Body of pancreas (tissue), 4 donors: Measurements from ENCODE around the gene IMPDH1. TPM values are rescaled to one million over a fixed set of nuclear protein-coding genes. Genes with fewer than 3 reads are reported as not detected.

ENCODE experiments used
- ATAC-seq: fragments of 150-250 bp; one replicate; pipeline ENCODE4 v1.9.1; 2016
- DNase-seq, 4 donors: peaks; one replicate each; pipeline ENCODE4 v3.0.0-alpha.2; 2019
- H3K27ac ChIP-seq, 4 donors: fragments of 200-600 bp; sonication (generic); 1 replicate in 3 of 4; 2 replicates in 1 of 4; pipeline versions ENCODE4 v1.5.1 to v1.6.1; 2016 to 2019; ENCODE audit warnings: mild to moderate bottlenecking in 1 of 4, mixed read lengths in 1 of 4, moderate library complexity in 1 of 4
- H3K27me3 ChIP-seq, 2 donors: fragments of 200-600 bp; sonication (generic); one replicate each; pipeline ENCODE4 v1.6.0; 2016; ENCODE audit warnings: mild to moderate bottlenecking in 1 of 2
- H3K36me3 ChIP-seq, 2 donors: fragments of 200-600 bp; sonication (generic); replicated peaks in 1 of 2; 2 replicates each; pipeline ENCODE4 v1.5.1; 2016; ENCODE audit warnings: low read depth in 2 of 2; ENCODE audit not compliant: insufficient read depth in 1 of 2
- H3K4me1 ChIP-seq: fragments of 200-600 bp; sonication (generic); one replicate; pipeline ENCODE4 v1.6.0; 2016
- H3K4me3 ChIP-seq, 2 donors: fragments of 200-600 bp; sonication (generic); 1 replicate in 1 of 2; 2 replicates in 1 of 2; pipeline ENCODE4 v1.5.1; 2016 to 2019
- H3K9me3 ChIP-seq, 3 donors: fragments of 200-600 bp; sonication (generic); 1 replicate in 2 of 3; 2 replicates in 1 of 3; pipeline ENCODE4 v1.5.1; 2016
- POLR2A ChIP-seq, 3 donors: fragments of 450-650 bp; IDR thresholded peaks; one replicate each; pipeline ENCODE4 v1.6.1; 2016; ENCODE audit warnings: antibody characterized with exemption in 3 of 3, mild to moderate bottlenecking in 2 of 3
- WGBS, 2 donors: methylation state at CpG; one replicate each; pipeline ENCODE4 v1.1.5; 2017; 5-methylcytosine and 5-hydroxymethylcytosine counted together
- intact Hi-C: fragments of 100-400 bp; cut with DNase I; formaldehyde crosslinking; loops from one replicate; pipeline ENCODE4 v1.15.1; 2023
- total RNA-seq, 2 donors: library from RNA; depleted of rRNA; stranded (reverse); fragments of >200 nt; gene quantifications; one replicate each; pipeline ENCODE4 v1.1.0, GENCODE V29; 2016
- TF ChIP-seq, protein P1 (sequence below), 7 experiments: fragments of 450-650 bp in 4 of 7; fragments of 200-600 bp in 3 of 7; sonication (generic) in 3 of 7; IDR thresholded peaks; one replicate each; pipeline ENCODE4 v1.5.1; 2016 to 2019; ENCODE audit warnings: antibody characterized with exemption in 7 of 7

The IMPDH1 gene
- total RNA-seq, 2 donors from 2014 or later: 23.9 to 46.1 TPM

- no peak for TF ChIP-seq POLR2A (IDR thresholded peaks at IDR 0.05)
- TF ChIP-seq, protein P1, sequence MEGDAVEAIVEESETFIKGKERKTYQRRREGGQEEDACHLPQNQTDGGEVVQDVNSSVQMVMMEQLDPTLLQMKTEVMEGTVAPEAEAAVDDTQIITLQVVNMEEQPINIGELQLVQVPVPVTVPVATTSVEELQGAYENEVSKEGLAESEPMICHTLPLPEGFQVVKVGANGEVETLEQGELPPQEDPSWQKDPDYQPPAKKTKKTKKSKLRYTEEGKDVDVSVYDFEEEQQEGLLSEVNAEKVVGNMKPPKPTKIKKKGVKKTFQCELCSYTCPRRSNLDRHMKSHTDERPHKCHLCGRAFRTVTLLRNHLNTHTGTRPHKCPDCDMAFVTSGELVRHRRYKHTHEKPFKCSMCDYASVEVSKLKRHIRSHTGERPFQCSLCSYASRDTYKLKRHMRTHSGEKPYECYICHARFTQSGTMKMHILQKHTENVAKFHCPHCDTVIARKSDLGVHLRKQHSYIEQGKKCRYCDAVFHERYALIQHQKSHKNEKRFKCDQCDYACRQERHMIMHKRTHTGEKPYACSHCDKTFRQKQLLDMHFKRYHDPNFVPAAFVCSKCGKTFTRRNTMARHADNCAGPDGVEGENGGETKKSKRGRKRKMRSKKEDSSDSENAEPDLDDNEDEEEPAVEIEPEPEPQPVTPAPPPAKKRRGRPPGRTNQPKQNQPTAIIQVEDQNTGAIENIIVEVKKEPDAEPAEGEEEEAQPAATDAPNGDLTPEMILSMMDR (IDR thresholded peaks at IDR 0.05): no peak
- H3K27me3 ChIP-seq: no peaks in the 10 kb centered on the region
- WGBS, 2 donors: 83 to 95% methylated on average over 1 of the region's 1 CpG
- ATAC-seq (no peak), DNase-seq (no peak)
- no peaks in the 10 kb centered on the region for H3K36me3 ChIP-seq
- H3K4me1 ChIP-seq: peaks cover 46% of the 10 kb centered on the region
- H3K9me3 ChIP-seq: no peaks in the 10 kb centered on the region
- intact Hi-C loops: no loop called here
- H3K27ac ChIP-seq: peak overlapping the region in 1 of 4 donors; percentile 94
- H3K4me3 ChIP-seq: no peak overlapping the region
These were observed 42.8 kb upstream of the IMPDH1 start for GRCh38 chr7:128452552-128452951.

DNA sequence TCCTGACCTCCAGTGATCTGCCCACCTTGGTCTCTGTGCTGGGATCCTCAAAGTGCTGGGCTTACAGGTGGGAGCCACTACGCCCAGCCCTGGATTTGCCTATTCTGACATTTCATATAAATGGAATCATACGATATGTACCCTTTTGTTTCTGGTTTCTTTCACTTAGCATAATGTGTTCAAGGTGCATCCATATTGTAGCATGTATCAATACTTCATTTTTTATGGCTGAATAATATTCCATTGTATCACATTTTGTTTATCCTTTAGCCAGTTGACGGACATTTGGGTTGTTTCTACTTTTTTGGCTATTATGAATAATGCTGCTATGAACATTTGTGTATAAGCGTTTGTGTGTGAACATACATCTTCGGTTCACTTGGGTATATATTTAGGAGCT lies 41.1 kb upstream of the IMPDH1 start:
- 81 to 93% methylated on average over 5 of the region's 5 CpGs for WGBS, 2 donors
- DNase-seq (no peak), ATAC-seq (no peak)
- Histone ChIP-seq H3K36me3 (no peaks in the 10 kb centered on the region), H3K4me3 (no peak overlapping the region), H3K9me3 (no peaks in the 10 kb centered on the region), H3K27me3 (no peaks in the 10 kb centered on the region), H3K4me1 (peaks cover 30% of the 10 kb centered on the region), H3K27ac (no peak overlapping the region)
- TF ChIP-seq, protein P1 (IDR thresholded peaks at IDR 0.05): no peak
- TF ChIP-seq POLR2A (IDR thresholded peaks at IDR 0.05): no peak
- intact Hi-C loops: no loop called here

GRCh38 chr7:128450409-128450808 lies 40.6 kb upstream of the IMPDH1 start:
- Histone ChIP-seq H3K27ac (no peak overlapping the region), H3K27me3 (no peaks in the 10 kb centered on the region), H3K9me3 (no peaks in the 10 kb centered on the region), H3K36me3 (no peaks in the 10 kb centered on the region), H3K4me3 (no peak overlapping the region), H3K4me1 (peaks cover 30% of the 10 kb centered on the region)
- intact Hi-C loops: no loop called here
- WGBS, 2 donors: 67 to 72% methylated on average over 4 of the region's 4 CpGs
- ATAC-seq (no peak), DNase-seq (no peak)
- TF ChIP-seq POLR2A (IDR thresholded peaks at IDR 0.05): no peak
- TF ChIP-seq, protein P1 (IDR thresholded peaks at IDR 0.05): no peak

GRCh38 chr7:128448751-128449302 lies 39.0 kb upstream of the IMPDH1 start:
- TF ChIP-seq, protein P1 (IDR thresholded peaks at IDR 0.05): no peak
- TF ChIP-seq POLR2A (IDR thresholded peaks at IDR 0.05): no peak
- DNase-seq (no peak), ATAC-seq (no peak)
- 72 to 75% methylated on average over 6 of the region's 6 CpGs for WGBS, 2 donors
- intact Hi-C loops: no loop called here
- peaks cover 15% of the 10 kb centered on the region for H3K4me1 ChIP-seq
- H3K27me3 ChIP-seq: no peaks in the 10 kb centered on the region
- H3K9me3 ChIP-seq: no peaks in the 10 kb centered on the region
- H3K27ac ChIP-seq: no peak overlapping the region
- H3K36me3 ChIP-seq: no peaks in the 10 kb centered on the region
- no peak overlapping the region for H3K4me3 ChIP-seq

- Histone ChIP-seq H3K36me3 (no peaks in the 10 kb centered on the region), H3K4me3 (no peak overlapping the region), H3K4me1 (peaks cover 8% of the 10 kb centered on the region), H3K27ac (no peak overlapping the region), H3K9me3 (no peaks in the 10 kb centered on the region), H3K27me3 (no peaks in the 10 kb centered on the region)
- ATAC-seq: no peak
- TF ChIP-seq POLR2A (IDR thresholded peaks at IDR 0.05): no peak
- TF ChIP-seq, protein P1 (IDR thresholded peaks at IDR 0.05): no peak
- no peak for DNase-seq
- WGBS, 2 donors: 74% methylated on average over 4 of the region's 4 CpGs
- intact Hi-C loops: no loop called here
These were observed 38.3 kb upstream of the IMPDH1 start for GRCh38 chr7:128447941-128448564.
